ENCODE results near the gene SKP1.

- TF ChIP-seq CTCF (IDR thresholded peaks at IDR 0.05) (no peak), POLR2AphosphoS5 (IDR thresholded peaks at IDR 0.05; ENCODE audit: insufficient read depth in 1 of 2, low read depth in 1 of 2) (no peak)
These were observed 69.6 kb downstream of the SKP1 start for GRCh38 chr5:134106991-134107701.
